Hepatocyte (in vitro differentiated cells): ENCODE measurements around the gene AGRN.

Experiments
- EZH2 ChIP-seq: fragments of 200-600 bp; sonication (generic); IDR thresholded peaks from 2 replicates; pipeline ENCODE4 v1.6.1; 2016; ENCODE audit warnings: antibody characterized with exemption, mild to moderate bottlenecking, borderline replicate concordance
- TF ChIP-seq, protein P1 (sequence below): fragments of 200-600 bp; sonication (generic); IDR thresholded peaks from 2 replicates; pipeline ENCODE4 v1.5.1; 2016; ENCODE audit warnings: antibody characterized with exemption, mild to moderate bottlenecking; ENCODE audit not compliant: poor library complexity

DNA sequence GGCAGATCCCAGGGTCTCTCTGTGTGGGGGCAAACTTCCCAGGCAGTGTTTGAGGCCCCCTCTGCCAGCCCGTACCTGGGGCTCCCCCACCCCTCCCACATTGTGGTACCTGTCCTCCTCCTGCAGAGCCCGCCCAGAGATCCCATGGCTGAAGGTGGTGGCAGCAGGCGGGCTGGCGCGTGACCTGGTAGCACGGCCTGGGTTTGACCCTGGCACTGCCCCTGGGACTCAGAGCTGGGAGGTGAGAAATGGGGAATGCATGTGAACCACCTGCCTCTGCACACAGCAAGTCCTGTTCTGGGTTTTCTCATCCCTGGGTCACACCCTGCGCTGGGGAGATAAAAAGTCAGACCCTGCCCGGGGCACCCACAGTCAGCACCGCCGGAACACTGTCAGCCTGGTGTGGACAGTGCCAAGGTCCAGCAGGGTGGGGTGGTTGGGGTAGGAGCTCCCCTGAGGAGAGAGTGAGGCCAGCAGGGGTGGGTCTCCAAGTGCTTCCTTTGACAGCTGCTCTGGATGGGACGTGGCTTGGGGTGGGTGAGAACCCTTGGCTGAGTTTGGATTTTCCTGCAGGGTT is 11.8 kb downstream of the AGRN start:
- TF ChIP-seq, protein P1, sequence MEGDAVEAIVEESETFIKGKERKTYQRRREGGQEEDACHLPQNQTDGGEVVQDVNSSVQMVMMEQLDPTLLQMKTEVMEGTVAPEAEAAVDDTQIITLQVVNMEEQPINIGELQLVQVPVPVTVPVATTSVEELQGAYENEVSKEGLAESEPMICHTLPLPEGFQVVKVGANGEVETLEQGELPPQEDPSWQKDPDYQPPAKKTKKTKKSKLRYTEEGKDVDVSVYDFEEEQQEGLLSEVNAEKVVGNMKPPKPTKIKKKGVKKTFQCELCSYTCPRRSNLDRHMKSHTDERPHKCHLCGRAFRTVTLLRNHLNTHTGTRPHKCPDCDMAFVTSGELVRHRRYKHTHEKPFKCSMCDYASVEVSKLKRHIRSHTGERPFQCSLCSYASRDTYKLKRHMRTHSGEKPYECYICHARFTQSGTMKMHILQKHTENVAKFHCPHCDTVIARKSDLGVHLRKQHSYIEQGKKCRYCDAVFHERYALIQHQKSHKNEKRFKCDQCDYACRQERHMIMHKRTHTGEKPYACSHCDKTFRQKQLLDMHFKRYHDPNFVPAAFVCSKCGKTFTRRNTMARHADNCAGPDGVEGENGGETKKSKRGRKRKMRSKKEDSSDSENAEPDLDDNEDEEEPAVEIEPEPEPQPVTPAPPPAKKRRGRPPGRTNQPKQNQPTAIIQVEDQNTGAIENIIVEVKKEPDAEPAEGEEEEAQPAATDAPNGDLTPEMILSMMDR: no peak
- no peak for TF ChIP-seq EZH2
